GM12801 (cell line): ENCODE data around the gene ODF2L.

Source experiments
- TF ChIP-seq, protein P1 (sequence below): IDR thresholded peaks from one replicate; pipeline ENCODE4 v1.5.1; 2011; ENCODE audit warnings: control low read depth; ENCODE audit not compliant: insufficient read length; ENCODE audit errors: extremely low read depth

Gene ODF2L

DNA sequence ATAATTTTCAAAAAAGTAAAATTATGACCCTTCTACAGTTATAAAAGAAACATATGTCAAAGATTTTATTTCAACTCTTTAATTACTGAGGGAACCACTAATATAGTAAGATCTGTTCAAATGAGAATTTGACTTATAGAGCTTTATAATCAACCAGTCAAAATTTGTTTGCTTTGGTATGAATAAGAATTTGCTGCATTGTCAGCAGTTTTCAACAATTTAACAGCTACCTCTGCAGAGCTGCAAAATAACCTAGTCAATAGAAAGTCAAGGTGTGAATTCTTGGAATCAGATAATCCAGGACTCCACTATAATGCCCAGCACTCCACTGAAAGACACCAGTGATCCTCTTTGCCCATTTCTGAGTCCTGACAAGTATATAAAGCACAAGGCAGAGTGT lies 78.2 kb downstream of the ODF2L start:
- TF ChIP-seq, protein P1, sequence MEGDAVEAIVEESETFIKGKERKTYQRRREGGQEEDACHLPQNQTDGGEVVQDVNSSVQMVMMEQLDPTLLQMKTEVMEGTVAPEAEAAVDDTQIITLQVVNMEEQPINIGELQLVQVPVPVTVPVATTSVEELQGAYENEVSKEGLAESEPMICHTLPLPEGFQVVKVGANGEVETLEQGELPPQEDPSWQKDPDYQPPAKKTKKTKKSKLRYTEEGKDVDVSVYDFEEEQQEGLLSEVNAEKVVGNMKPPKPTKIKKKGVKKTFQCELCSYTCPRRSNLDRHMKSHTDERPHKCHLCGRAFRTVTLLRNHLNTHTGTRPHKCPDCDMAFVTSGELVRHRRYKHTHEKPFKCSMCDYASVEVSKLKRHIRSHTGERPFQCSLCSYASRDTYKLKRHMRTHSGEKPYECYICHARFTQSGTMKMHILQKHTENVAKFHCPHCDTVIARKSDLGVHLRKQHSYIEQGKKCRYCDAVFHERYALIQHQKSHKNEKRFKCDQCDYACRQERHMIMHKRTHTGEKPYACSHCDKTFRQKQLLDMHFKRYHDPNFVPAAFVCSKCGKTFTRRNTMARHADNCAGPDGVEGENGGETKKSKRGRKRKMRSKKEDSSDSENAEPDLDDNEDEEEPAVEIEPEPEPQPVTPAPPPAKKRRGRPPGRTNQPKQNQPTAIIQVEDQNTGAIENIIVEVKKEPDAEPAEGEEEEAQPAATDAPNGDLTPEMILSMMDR, result no peak

DNA sequence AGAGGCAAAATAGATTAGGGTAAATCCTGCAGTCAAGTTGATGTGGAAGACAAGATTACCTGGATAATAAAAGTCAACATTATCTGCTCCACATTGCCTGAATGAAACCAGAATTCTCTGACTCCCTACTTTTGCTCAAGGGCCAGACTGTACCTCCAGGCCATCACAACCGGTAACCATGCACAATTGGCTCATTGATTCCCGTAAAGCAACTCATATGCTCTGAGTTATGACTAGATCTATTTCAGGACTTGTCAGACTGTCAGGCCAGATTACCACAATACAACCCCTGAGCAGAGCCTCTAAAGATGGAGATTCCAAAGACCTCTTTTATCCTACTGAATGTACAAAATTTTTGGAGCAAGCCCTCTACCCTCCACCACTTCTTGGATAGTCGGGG lies 90.4 kb downstream of the ODF2L start:
- TF ChIP-seq, protein P1, result no peak

DNA sequence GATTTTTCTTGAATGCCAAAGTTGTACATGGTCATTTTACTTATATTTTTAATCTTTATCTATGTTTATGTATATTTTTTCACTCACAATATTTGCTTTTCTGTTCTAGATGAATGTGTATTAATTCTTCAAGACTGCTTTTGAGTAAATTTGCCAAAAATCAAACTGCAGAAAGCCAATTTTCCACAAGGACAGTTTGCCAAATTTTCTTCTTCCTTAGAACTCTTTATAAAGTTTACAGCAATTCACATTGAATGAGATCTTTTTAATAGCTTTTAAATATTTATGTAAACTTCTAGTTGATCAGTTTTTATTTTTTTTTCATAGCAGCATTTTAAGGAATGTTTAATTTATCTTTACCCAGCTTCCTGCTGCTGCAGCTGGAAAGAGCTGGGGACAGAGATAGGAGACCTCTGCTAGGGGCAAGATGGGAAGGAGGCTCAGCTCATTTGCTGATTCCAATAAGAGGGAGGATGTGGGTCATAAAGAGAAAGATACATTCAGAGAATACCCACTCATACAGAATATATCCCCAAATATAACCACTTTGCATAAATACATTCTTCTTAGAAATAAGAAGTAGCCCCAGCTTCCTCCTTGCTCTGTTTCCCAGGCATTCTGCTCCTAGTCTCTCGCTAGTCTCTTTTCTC lies 93.0 kb downstream of the ODF2L start:
- TF ChIP-seq, protein P1, result no peak
